ENCODE data around the gene MBNL3. TPM values are rescaled to one million over a fixed set of nuclear protein-coding genes. Genes with fewer than 3 reads are reported as not detected.

MBNL3 gene
- total RNA-seq, 2 donors from 2014 or later = 98.8 to 140 TPM

DNA sequence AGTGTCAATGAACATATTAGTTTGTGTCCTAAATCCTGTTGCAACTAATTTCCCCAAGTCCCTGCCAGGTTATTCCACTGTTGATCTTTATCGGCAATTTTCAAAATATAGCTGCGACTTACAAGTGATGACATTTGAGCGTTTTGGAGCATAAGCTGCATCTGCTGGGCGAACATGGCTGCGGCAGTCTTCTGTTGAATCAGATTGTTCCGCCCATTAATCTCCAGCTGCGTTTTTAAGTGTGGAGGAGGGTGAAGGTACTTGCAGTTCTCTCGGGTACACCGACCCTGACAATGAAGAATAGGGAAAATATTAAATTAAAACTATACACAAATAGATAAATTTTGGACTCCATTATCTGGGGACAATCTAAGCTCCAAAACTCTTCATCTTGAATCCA is 82.7 kb downstream of the MBNL3 start:
- no peak for DNase-seq (ENCODE audit: low spot score)
- TF ChIP-seq, protein P1, sequence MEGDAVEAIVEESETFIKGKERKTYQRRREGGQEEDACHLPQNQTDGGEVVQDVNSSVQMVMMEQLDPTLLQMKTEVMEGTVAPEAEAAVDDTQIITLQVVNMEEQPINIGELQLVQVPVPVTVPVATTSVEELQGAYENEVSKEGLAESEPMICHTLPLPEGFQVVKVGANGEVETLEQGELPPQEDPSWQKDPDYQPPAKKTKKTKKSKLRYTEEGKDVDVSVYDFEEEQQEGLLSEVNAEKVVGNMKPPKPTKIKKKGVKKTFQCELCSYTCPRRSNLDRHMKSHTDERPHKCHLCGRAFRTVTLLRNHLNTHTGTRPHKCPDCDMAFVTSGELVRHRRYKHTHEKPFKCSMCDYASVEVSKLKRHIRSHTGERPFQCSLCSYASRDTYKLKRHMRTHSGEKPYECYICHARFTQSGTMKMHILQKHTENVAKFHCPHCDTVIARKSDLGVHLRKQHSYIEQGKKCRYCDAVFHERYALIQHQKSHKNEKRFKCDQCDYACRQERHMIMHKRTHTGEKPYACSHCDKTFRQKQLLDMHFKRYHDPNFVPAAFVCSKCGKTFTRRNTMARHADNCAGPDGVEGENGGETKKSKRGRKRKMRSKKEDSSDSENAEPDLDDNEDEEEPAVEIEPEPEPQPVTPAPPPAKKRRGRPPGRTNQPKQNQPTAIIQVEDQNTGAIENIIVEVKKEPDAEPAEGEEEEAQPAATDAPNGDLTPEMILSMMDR (IDR thresholded peaks at IDR 0.05) = no peak
- Histone ChIP-seq H3K36me3 (no peaks in the 10 kb centered on the region), H3K27ac (no peak overlapping the region), H3K27me3 (no peaks in the 10 kb centered on the region), H3K4me1 (no peaks in the 10 kb centered on the region), H3K4me3 (no peak overlapping the region), H3K9me3 (no peaks in the 10 kb centered on the region)

GRCh38 chrX:132404266-132404665 is 84.6 kb downstream of the MBNL3 start:
- no peak for DNase-seq (ENCODE audit: low spot score)
- TF ChIP-seq, protein P1 (IDR thresholded peaks at IDR 0.05) = no peak
- no peaks in the 10 kb centered on the region for H3K9me3 ChIP-seq
- H3K36me3 ChIP-seq = no peaks in the 10 kb centered on the region
- H3K27me3 ChIP-seq = no peaks in the 10 kb centered on the region
- H3K27ac ChIP-seq = no peak overlapping the region
- no peaks in the 10 kb centered on the region for H3K4me1 ChIP-seq
- no peak overlapping the region for H3K4me3 ChIP-seq

GRCh38 chrX:132401935-132402334 is 86.9 kb downstream of the MBNL3 start:
- TF ChIP-seq, protein P1 (IDR thresholded peaks at IDR 0.05) = no peak
- Histone ChIP-seq H3K4me3 (no peak overlapping the region), H3K27me3 (no peaks in the 10 kb centered on the region), H3K27ac (no peak overlapping the region), H3K9me3 (no peaks in the 10 kb centered on the region), H3K36me3 (no peaks in the 10 kb centered on the region), H3K4me1 (no peaks in the 10 kb centered on the region)
- DNase-seq (ENCODE audit: low spot score) = no peak

DNA sequence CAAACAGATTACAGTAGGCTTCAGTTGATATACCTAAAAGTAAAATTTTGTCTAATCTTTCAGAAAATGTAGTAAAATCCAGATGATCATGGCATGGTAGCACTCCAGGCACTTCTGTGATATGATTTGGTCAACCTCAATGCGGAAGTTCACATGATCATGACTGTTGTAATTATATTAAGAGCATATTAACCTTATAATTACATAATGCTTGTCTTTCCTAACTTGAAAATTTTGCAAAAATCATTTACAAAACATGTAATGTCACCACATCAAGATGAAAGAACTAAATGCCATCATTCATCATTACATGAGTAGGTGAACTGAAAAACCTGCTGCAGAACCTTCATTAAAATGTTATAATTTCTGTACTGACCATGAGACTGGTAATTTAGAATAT is 88.1 kb downstream of the MBNL3 start:
- no peak for DNase-seq (ENCODE audit: low spot score)
- Histone ChIP-seq H3K4me3 (no peak overlapping the region), H3K27ac (no peak overlapping the region), H3K4me1 (no peaks in the 10 kb centered on the region), H3K27me3 (no peaks in the 10 kb centered on the region), H3K36me3 (no peaks in the 10 kb centered on the region), H3K9me3 (no peaks in the 10 kb centered on the region)
- TF ChIP-seq, protein P1 (IDR thresholded peaks at IDR 0.05) = no peak

DNA sequence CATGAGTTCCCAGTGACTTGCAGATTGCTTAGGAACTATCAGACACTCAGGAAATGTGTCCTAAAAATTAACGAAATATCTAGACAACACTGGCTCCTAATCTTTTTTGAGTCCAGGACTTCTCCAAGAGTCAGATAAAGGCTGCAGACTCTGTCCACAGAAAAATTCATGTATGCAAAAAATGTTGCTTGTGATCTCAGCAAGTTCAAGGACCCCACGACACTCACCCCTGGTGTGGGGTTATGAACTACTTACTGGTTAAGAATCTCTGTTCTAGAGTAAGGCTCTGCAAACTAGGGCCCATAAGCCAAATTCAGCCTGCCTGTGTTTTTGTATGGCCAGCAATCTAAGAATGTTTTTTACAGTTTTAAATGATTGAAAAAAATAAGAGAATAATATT is 93.2 kb downstream of the MBNL3 start:
- H3K9me3 ChIP-seq = no peaks in the 10 kb centered on the region
- no peaks in the 10 kb centered on the region for H3K36me3 ChIP-seq
- no peaks in the 10 kb centered on the region for H3K27me3 ChIP-seq
- TF ChIP-seq, protein P1 (IDR thresholded peaks at IDR 0.05) = no peak
- no peak for DNase-seq (ENCODE audit: low spot score)
- H3K4me1 ChIP-seq = no peaks in the 10 kb centered on the region
- no peak overlapping the region for H3K27ac ChIP-seq
- H3K4me3 ChIP-seq = no peak overlapping the region

GRCh38 chrX:132395026-132395425 is 93.8 kb downstream of the MBNL3 start:
- Histone ChIP-seq H3K27me3 (no peaks in the 10 kb centered on the region), H3K9me3 (no peaks in the 10 kb centered on the region), H3K4me3 (no peak overlapping the region), H3K4me1 (no peaks in the 10 kb centered on the region), H3K36me3 (no peaks in the 10 kb centered on the region), H3K27ac (no peak overlapping the region)
- TF ChIP-seq, protein P1 (IDR thresholded peaks at IDR 0.05) = no peak
- no peak for DNase-seq (ENCODE audit: low spot score)
